OCI-LY7 (cell line): ENCODE measurements around the gene CXCR3. TPM values are rescaled to one million over a fixed set of nuclear protein-coding genes. Genes with fewer than 3 reads are reported as not detected.

Source experiments
- BruUV-seq: library from RNA; stranded (reverse); fragments of 400-500 nt; replicated peaks from 2 replicates; lab custom pipeline; 2021; lab: Mats Ljungman, UMichigan
- CTCF ChIA-PET: fragments of 300-600 bp; sonication (Branson Sonifier 250); formaldehyde crosslinking; loops from one replicate; lab custom pipeline; 2022; ENCODE audit warnings: antibody characterized with exemption; ENCODE audit not compliant: unreplicated experiment; lab: Charles Lee
- POLR2A ChIA-PET: fragments of 300-600 bp; sonication (Branson Sonifier 250); formaldehyde crosslinking; loops from one replicate; lab custom pipeline; 2022; ENCODE audit warnings: antibody characterized with exemption; lab: Charles Lee
- DNase-seq: peaks from one replicate; pipeline ENCODE4 v3.0.0-alpha.2; 2015; ENCODE audit warnings: low spot score
- H2AFZ ChIP-seq: fragments of 200-600 bp; sonication (generic), shearing (Covaris generic); 2 replicates; pipeline ENCODE4 v1.6.1; 2014; ENCODE audit warnings: mild to moderate bottlenecking, antibody characterized with exemption, low read length, moderate library complexity
- H3K27ac ChIP-seq: fragments of 200-600 bp; sonication (generic); 2 replicates; pipeline ENCODE4 v1.5.1; 2014; ENCODE audit warnings: mixed run types, low read depth, mild to moderate bottlenecking, moderate library complexity, low read length, inconsistent platforms; ENCODE audit not compliant: poor library complexity, severe bottlenecking
- H3K36me3 ChIP-seq: fragments of 200-600 bp; sonication (generic); 2 replicates; pipeline ENCODE4 v1.6.1; 2014; ENCODE audit warnings: mild to moderate bottlenecking, antibody characterized with exemption, low read length, moderate library complexity, mixed read lengths; ENCODE audit not compliant: insufficient read depth
- H3K4me1 ChIP-seq: fragments of 200-600 bp; sonication (generic); 2 replicates; pipeline ENCODE4 v1.5.1; 2014; ENCODE audit warnings: mild to moderate bottlenecking, low read length; ENCODE audit not compliant: insufficient read depth, poor library complexity, severe bottlenecking
- H3K4me2 ChIP-seq: fragments of 200-600 bp; sonication (generic); 2 replicates; pipeline ENCODE4 v1.6.1; 2014; ENCODE audit warnings: mild to moderate bottlenecking, low read length
- H3K4me3 ChIP-seq: fragments of 200-600 bp; sonication (generic); 2 replicates; pipeline ENCODE4 v1.5.1; 2014; ENCODE audit warnings: mild to moderate bottlenecking, low read depth, low read length; ENCODE audit not compliant: poor library complexity, severe bottlenecking
- H3K79me2 ChIP-seq: fragments of 200-600 bp; sonication (generic); 2 replicates; pipeline ENCODE4 v1.6.1; 2016; ENCODE audit warnings: low read depth, mild to moderate bottlenecking, low read length, moderate library complexity, mixed read lengths; ENCODE audit not compliant: insufficient read depth
- H3K9me2 ChIP-seq: fragments of 200-600 bp; sonication (generic); 2 replicates; pipeline ENCODE4 v1.6.1; 2016; ENCODE audit warnings: mild to moderate bottlenecking, low read length, mixed read lengths; ENCODE audit not compliant: insufficient read depth
- H3K9me3 ChIP-seq: fragments of 200-600 bp; sonication (generic); 2 replicates; pipeline ENCODE4 v1.6.1; 2014; ENCODE audit warnings: mild to moderate bottlenecking, mixed run types, low read length, mixed read lengths
- H4K20me1 ChIP-seq: fragments of 200-600 bp; sonication (generic); 2 replicates; pipeline ENCODE4 v1.6.1; 2014; ENCODE audit warnings: mild to moderate bottlenecking, antibody characterized with exemption, low read length, moderate library complexity, mixed read lengths; ENCODE audit not compliant: insufficient read depth
- CTCF ChIP-seq: fragments of 200-600 bp; sonication (generic); conservative IDR thresholded peaks from 2 replicates; pipeline ENCODE4 v1.5.1; 2014; ENCODE audit warnings: mild to moderate bottlenecking, antibody characterized with exemption, low read length, moderate library complexity, mixed read lengths
- EZH2phosphoT487 ChIP-seq: fragments of 200-600 bp; sonication (generic); IDR thresholded peaks from 2 replicates; pipeline ENCODE4 v1.6.1; 2018; ENCODE audit warnings: low read depth, borderline replicate concordance, mild to moderate bottlenecking, mixed run types, antibody characterized with exemption, low read length, moderate library complexity, mixed read lengths
- intact Hi-C: fragments of 100-400 bp; cut with micrococcal nuclease; formaldehyde crosslinking; loops from one replicate; pipeline ENCODE4 v1.10.0; 2022; ENCODE audit not compliant: unreplicated experiment
- total RNA-seq, 2 experiments: library from RNA; depleted of rRNA in 1 of 2; stranded (reverse); fragments of >200 nt in 1 of 2; shearing (Covaris generic) in 1 of 2; gene quantifications; 2 replicates each; pipeline ENCODE4 v1.2.3, GENCODE V29; 2014 to 2022

The CXCR3 gene
- total RNA-seq, 2 experiments from 2014 or later = not detected

DNA sequence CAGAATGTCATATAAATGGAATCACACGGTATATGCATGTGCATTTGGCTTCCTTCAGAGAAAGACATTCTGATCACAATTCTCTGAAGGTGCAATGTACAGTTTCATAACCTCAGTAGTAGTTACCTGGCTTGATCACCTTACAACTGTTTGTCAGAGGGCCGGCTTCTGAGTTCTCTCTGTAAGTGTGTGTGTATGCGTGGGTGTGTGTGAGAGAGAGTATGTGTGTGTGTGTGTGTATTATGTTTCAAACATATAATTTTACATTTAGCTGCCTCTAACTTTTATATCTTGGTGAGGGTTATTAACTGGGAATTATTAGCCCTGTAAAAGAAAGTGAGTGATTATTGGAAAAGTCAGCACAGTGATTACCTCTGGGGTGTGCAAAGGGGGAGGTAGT is 41.0 kb upstream of the CXCR3 start:
- ChIA-PET POLR2A (no interaction called here), CTCF (no interaction called here)
- Histone ChIP-seq H3K9me2 (no peaks in the 10 kb centered on the region), H3K36me3 (no peaks in the 10 kb centered on the region), H3K27ac (no peak overlapping the region), H3K4me3 (no peak overlapping the region), H4K20me1 (no peaks in the 10 kb centered on the region), H3K9me3 (no peaks in the 10 kb centered on the region), H2AFZ (no peak overlapping the region), H3K79me2 (no peaks in the 10 kb centered on the region), H3K4me2 (no peak overlapping the region), H3K4me1 (no peaks in the 10 kb centered on the region)
- intact Hi-C loops = no loop called here
- no TSS peak for BruUV-seq
- no peak for DNase-seq
- TF ChIP-seq CTCF (no peak), EZH2phosphoT487 (no peak)

DNA sequence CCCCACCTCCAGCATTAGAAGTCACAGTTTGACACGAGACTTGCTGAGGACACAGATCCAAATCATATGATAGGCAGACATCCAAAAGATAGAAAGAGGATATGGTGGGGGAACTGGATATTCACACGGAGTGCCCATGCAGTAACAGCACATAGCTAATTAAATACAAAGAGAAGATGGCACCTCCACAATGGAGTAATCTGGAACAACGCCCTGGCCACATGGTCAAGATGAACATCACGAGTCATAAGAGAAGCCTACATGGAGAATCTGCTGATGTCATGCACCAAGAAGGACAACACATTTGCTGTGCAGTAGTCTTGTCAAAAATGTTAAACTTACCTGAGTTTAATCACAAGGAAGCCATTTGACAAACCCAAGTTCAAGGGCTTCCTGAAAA is 39.0 kb upstream of the CXCR3 start:
- TF ChIP-seq EZH2phosphoT487 (no peak), CTCF (no peak)
- CTCF ChIA-PET = no interaction called here
- POLR2A ChIA-PET = no interaction called here

GRCh38 chrX:71653344-71653743 is 35.0 kb upstream of the CXCR3 start:
- TF ChIP-seq CTCF = no peak
- no peak for TF ChIP-seq EZH2phosphoT487
- CTCF ChIA-PET = no interaction called here

More for the DNA sequence above, 39.0 kb upstream of the CXCR3 start:
- Histone ChIP-seq H3K4me3 (no peak overlapping the region), H3K27ac (no peak overlapping the region), H3K36me3 (no peaks in the 10 kb centered on the region), H3K4me2 (no peak overlapping the region), H2AFZ (no peak overlapping the region), H3K9me2 (no peaks in the 10 kb centered on the region), H3K79me2 (no peaks in the 10 kb centered on the region), H3K4me1 (peaks cover under 1% of the 10 kb centered on the region), H4K20me1 (no peaks in the 10 kb centered on the region), H3K9me3 (no peaks in the 10 kb centered on the region)
- BruUV-seq = no TSS peak
- DNase-seq = no peak
- intact Hi-C loops = no loop called here

More at GRCh38 chrX:71653344-71653743, 35.0 kb upstream of the CXCR3 start:
- Histone ChIP-seq H2AFZ (no peak overlapping the region), H3K9me2 (no peaks in the 10 kb centered on the region), H3K4me1 (peaks cover 9% of the 10 kb centered on the region), H3K4me3 (no peak overlapping the region), H3K79me2 (no peaks in the 10 kb centered on the region), H3K36me3 (no peaks in the 10 kb centered on the region), H3K27ac (no peak overlapping the region), H4K20me1 (no peaks in the 10 kb centered on the region), H3K4me2 (no peak overlapping the region), H3K9me3 (no peaks in the 10 kb centered on the region)
- BruUV-seq = no TSS peak
- intact Hi-C loops = loop anchor here (5.0 kb wide), 1 partner anchor 71 kb away; no protein-coding TSS in a partner anchor
- POLR2A ChIA-PET = no interaction called here
- no peak for DNase-seq
